ENCODE results near the gene OAS2.
"Not testable (repeated sequence)": the region's sequence is repeated elsewhere in the genome, so short reads cannot be mapped to it uniquely, and the experiment has no call there.

Gene OAS2

GRCh38 chr12:112980491-112981158 lies 2.3 kb downstream of the OAS2 start:
- no peak for DNase-seq (ENCODE audit: low read depth, low spot score)

- no peak for DNase-seq (ENCODE audit: low read depth, low spot score)
Measured at GRCh38 chr12:112985642-112986290, 7.4 kb downstream of the OAS2 start.

- no peak for DNase-seq (ENCODE audit: low read depth, low spot score)
Measured at GRCh38 chr12:112986291-112986800, 8.0 kb downstream of the OAS2 start.

- no peak for DNase-seq (ENCODE audit: low read depth, low spot score)
Measured at GRCh38 chr12:112987561-112987960, 9.2 kb downstream of the OAS2 start.

- DNase-seq (ENCODE audit: low read depth, low spot score) = no peak
Measured at GRCh38 chr12:112988224-112988623, 9.9 kb downstream of the OAS2 start.

GRCh38 chr12:112988823-112989385 lies 10.6 kb downstream of the OAS2 start:
- not testable (repeated sequence) for DNase-seq (ENCODE audit: low read depth, low spot score)

- DNase-seq (ENCODE audit: low read depth, low spot score) = no peak
Measured at GRCh38 chr12:112989806-112990205, 11.5 kb downstream of the OAS2 start.

GRCh38 chr12:112992541-112993398 lies 14.5 kb downstream of the OAS2 start:
- DNase-seq (ENCODE audit: low read depth, low spot score) = peak; percentile 65

- DNase-seq (ENCODE audit: low read depth, low spot score) = no peak
Measured at GRCh38 chr12:112995008-112995407, 16.7 kb downstream of the OAS2 start.

GRCh38 chr12:112996501-112996900 lies 18.2 kb downstream of the OAS2 start:
- DNase-seq (ENCODE audit: low read depth, low spot score) = no peak

GRCh38 chr12:112997506-112997905 lies 19.2 kb downstream of the OAS2 start:
- DNase-seq (ENCODE audit: low read depth, low spot score) = no peak

GRCh38 chr12:112998987-112999767 lies 20.9 kb downstream of the OAS2 start:
- DNase-seq (ENCODE audit: low read depth, low spot score) = no peak

- DNase-seq (ENCODE audit: low read depth, low spot score) = no peak
Measured at GRCh38 chr12:113000433-113000832, 22.1 kb downstream of the OAS2 start.

- no peak for DNase-seq (ENCODE audit: low read depth, low spot score)
Measured at GRCh38 chr12:113002155-113002554, 23.8 kb downstream of the OAS2 start.

- no peak for DNase-seq (ENCODE audit: low read depth, low spot score)
Measured at GRCh38 chr12:113002676-113003075, 24.4 kb downstream of the OAS2 start.

- DNase-seq (ENCODE audit: low read depth, low spot score) = no peak
Measured at GRCh38 chr12:113003636-113004035, 25.3 kb downstream of the OAS2 start.

- DNase-seq (ENCODE audit: low read depth, low spot score) = no peak
Measured at GRCh38 chr12:113005762-113006161, 27.4 kb downstream of the OAS2 start.

GRCh38 chr12:113006206-113006605 lies 27.9 kb downstream of the OAS2 start:
- no peak for DNase-seq (ENCODE audit: low read depth, low spot score)

- DNase-seq (ENCODE audit: low read depth, low spot score) = no peak
Measured at GRCh38 chr12:113006641-113007040, 28.3 kb downstream of the OAS2 start.

- DNase-seq (ENCODE audit: low read depth, low spot score) = no peak
Measured at GRCh38 chr12:113007166-113007565, 28.8 kb downstream of the OAS2 start.

- no peak for DNase-seq (ENCODE audit: low read depth, low spot score)
Measured at GRCh38 chr12:113010701-113011100, 32.4 kb downstream of the OAS2 start.
